HG03060 (cell line): ENCODE measurements around the gene DCUN1D5.

Experiments
- ATAC-seq: cut with Tn5 transposase; IDR thresholded peaks from one replicate; pipeline ENCODE4 v1.9.1; 2021; ENCODE audit warnings: low read depth, moderate number of reproducible peaks; ENCODE audit not compliant: unreplicated experiment

The DCUN1D5 gene

GRCh38 chr11:103061656-103062055 lies 30.3 kb downstream of the DCUN1D5 start:
- ATAC-seq, result no peak

GRCh38 chr11:103055221-103055890 lies 36.6 kb downstream of the DCUN1D5 start:
- ATAC-seq, result no peak

- no peak for ATAC-seq
Measured at GRCh38 chr11:103053997-103054396, 38.0 kb downstream of the DCUN1D5 start.

GRCh38 chr11:103051981-103052380 lies 40.0 kb downstream of the DCUN1D5 start:
- ATAC-seq, result no peak

- no peak for ATAC-seq
Measured at GRCh38 chr11:103051151-103051801, 40.7 kb downstream of the DCUN1D5 start.

- no peak for ATAC-seq
Measured at GRCh38 chr11:103050351-103050750, 41.6 kb downstream of the DCUN1D5 start.

- ATAC-seq, result no peak
Measured at GRCh38 chr11:103047837-103048236, 44.1 kb downstream of the DCUN1D5 start.

- ATAC-seq, result no peak
Measured at GRCh38 chr11:103043826-103044678, 47.9 kb downstream of the DCUN1D5 start.

GRCh38 chr11:103042161-103042560 lies 49.8 kb downstream of the DCUN1D5 start:
- ATAC-seq, result no peak

- peak; percentile 98 for ATAC-seq
Measured at GRCh38 chr11:103035791-103036434, 56.0 kb downstream of the DCUN1D5 start.

- no peak for ATAC-seq
Measured at GRCh38 chr11:103035216-103035615, 56.7 kb downstream of the DCUN1D5 start.

- no peak for ATAC-seq
Measured at GRCh38 chr11:103031834-103032233, 60.1 kb downstream of the DCUN1D5 start.

- ATAC-seq, result no peak
Measured at GRCh38 chr11:103029401-103029800, 62.6 kb downstream of the DCUN1D5 start.

GRCh38 chr11:103028304-103029020 lies 63.5 kb downstream of the DCUN1D5 start:
- peak; percentile 95 for ATAC-seq

GRCh38 chr11:103024086-103024485 lies 67.9 kb downstream of the DCUN1D5 start:
- ATAC-seq, result no peak

- ATAC-seq, result no peak
Measured at GRCh38 chr11:103016031-103016430, 75.9 kb downstream of the DCUN1D5 start.

- ATAC-seq, result no peak
Measured at GRCh38 chr11:103013421-103013820, 78.5 kb downstream of the DCUN1D5 start.
